T-helper 1 cell treated with Interleukin-12 subunit alpha and Interleukin-12 subunit beta and Interleukin-4 antibody, amounts not matched to agents 30 ng/mL and 1 ng/mL, for 36 hours (primary cell): ENCODE data around the gene SMAD9. TPM values are rescaled to one million over a fixed set of nuclear protein-coding genes. Genes with fewer than 3 reads are reported as not detected.

Source experiments
- intact Hi-C: fragments of 100-400 bp; cut with micrococcal nuclease; formaldehyde crosslinking; loops from one replicate; pipeline ENCODE4 v1.15.1; 2024
- total RNA-seq: library from RNA; stranded (reverse); gene quantifications from 2 replicates; pipeline ENCODE4 v1.2.3, GENCODE V29; 2022

Gene SMAD9
- total RNA-seq, 1 donor from 2014 or later = 0.02 TPM

DNA sequence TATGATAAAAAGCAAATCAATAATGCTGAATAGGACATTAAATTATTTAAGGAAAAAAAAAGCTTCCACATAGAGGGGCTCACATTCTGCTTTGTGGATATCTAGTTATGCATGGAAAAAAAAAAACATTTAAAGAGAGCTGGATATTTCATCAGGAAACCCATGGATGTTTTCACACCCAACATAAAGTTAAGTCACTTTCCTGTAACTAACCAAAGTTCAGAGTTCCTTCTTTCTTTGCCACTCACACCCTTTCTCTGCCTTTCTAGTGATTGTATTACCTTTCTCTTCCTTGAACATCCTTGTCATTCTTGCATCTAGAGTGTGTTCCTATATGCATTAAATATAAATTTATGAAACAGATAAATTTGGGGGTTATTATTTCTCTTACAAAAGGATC lies 53.8 kb downstream of the SMAD9 start:
- intact Hi-C loops = no loop called here

DNA sequence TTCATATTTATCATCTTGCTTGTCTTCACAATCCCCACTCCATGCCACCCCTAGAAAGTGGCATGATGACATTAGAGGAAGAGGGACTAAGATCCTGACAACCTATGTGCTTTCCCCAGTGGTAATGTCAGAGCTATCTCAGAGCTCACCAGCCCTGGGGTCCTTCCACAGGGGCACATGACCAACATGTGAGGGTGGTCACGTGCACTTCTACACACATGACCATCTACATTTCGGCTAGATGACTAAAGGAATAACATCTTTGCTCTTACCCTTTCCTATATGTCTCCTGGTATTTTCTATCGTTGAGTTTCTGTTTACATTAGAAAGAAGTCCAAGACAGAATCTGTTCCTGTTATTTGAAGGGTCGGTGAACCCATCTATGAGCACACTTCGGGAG lies 54.8 kb downstream of the SMAD9 start:
- intact Hi-C loops = no loop called here

DNA sequence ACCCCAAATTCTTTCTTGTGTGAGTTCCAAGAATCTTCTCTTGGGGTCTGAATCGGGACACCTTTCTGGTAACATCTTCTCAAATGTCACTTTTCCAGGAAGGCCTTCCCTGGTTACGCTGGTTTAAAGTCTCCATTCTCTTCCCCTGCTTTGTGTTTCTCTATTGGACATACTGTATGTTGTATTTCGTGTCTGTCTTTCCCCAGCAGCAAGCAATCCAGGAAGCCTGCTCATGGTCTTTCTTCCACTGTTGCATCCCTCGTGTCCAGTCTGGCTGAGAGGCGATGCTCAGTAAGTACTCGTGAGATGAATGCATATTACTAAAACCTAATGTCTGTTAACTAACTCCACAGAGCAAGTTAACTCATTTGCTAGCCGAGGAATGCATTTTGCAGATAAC lies 57.3 kb downstream of the SMAD9 start:
- intact Hi-C loops = no loop called here

DNA sequence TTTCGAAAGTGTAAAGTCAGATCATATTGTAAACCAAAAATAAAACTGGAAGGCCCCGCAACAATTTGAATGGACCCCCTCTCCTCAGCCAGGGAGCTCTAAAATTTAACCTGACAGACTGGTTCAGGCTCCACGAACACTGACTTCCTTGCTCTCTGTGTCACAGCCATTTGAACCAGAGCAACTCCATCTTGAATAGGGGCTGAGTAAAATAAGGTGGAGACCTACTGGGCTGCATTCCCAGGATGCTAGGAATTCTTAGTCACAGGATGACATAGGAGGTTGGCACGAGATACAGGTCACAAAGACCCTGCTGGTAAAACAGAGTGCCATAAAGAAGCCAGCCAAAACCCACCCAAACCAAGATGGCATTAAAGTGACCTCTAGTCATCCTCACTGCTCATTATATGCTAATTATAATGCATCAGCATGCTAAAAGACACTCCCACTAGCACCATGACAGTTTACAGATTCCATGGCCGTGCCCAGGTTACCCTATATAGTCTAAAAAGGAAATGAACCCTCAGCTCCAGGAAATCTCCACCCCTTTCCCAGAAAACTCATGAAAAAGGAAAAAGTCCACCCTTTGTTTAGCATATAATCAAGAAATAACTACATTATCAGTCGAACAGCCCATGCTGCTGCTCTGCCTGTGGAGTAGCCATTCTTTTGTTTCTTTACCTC lies 57.9 kb downstream of the SMAD9 start:
- intact Hi-C loops = no loop called here

- intact Hi-C loops = no loop called here
Observed at GRCh38 chr13:36859259-36859658, 60.8 kb downstream of the SMAD9 start.

GRCh38 chr13:36858290-36858689 lies 61.7 kb downstream of the SMAD9 start:
- intact Hi-C loops = loop anchor here (1.0 kb wide), 3 partner anchors 123 to 211 kb away; no protein-coding TSS in a partner anchor

GRCh38 chr13:36857253-36857652 lies 62.8 kb downstream of the SMAD9 start:
- intact Hi-C loops = no loop called here

DNA sequence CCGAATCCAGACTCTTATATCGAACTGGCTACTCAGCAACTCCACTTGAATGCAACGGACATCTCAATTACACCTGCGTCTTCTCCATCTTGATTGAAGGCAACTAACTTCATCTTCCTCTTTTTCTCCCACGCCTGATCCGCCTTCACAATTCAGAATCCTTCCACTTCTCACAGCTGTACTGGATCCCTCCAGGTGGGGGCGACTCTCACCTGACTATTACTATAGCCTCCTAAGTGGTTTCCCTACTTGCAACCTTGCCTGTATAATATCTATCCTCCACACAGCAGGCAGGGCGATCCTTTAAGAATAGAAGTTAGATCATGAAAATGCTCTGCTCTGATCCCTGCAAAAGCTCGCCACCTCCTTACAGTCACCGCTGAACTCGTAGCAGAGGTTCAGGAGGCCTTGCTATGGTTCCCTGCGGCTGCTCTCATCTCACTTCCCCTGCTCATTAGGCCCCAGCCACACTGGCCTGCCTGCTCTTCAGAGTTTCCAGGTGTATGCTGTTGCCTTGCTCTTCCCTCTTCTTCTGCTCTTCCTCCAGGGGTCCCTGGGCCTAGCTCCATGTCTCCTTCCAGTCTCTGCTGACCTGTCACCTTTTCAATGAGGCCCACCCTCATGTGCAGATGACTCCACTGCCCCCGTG lies 69.1 kb downstream of the SMAD9 start:
- intact Hi-C loops = no loop called here

- intact Hi-C loops = no loop called here
Observed at GRCh38 chr13:36848199-36848982, 71.6 kb downstream of the SMAD9 start.

GRCh38 chr13:36847606-36848005 lies 72.4 kb downstream of the SMAD9 start:
- intact Hi-C loops = no loop called here

GRCh38 chr13:36841391-36841790 lies 78.6 kb downstream of the SMAD9 start:
- intact Hi-C loops = no loop called here

DNA sequence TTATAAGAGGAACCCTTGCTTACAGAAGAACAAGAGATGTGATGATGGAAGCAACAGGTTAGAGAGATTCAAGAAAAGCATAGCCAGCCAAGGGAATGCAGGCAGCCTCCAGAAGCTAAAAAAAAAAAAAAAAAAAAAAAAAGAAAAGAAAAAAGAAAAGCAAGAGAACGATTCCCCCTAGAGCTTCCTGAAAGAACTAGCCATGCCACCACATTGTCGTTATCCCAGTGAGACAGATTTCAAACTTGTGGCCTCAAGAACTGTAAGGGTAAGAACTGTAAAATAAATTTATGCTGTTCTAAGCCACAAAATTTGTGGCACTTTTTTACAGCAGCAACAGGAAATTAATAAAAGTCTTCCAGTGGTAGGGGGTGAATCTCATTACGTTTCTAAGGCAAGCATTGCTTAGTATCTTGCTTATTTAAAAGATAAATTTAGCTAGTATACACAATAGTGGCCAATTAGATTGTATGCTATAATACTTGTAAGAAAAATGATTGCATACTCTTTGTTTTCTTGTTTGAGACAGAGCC lies 79.3 kb downstream of the SMAD9 start:
- intact Hi-C loops = no loop called here

GRCh38 chr13:36839981-36840380 lies 80.1 kb downstream of the SMAD9 start:
- intact Hi-C loops = no loop called here

GRCh38 chr13:36839281-36839680 lies 80.8 kb downstream of the SMAD9 start:
- intact Hi-C loops = no loop called here

DNA sequence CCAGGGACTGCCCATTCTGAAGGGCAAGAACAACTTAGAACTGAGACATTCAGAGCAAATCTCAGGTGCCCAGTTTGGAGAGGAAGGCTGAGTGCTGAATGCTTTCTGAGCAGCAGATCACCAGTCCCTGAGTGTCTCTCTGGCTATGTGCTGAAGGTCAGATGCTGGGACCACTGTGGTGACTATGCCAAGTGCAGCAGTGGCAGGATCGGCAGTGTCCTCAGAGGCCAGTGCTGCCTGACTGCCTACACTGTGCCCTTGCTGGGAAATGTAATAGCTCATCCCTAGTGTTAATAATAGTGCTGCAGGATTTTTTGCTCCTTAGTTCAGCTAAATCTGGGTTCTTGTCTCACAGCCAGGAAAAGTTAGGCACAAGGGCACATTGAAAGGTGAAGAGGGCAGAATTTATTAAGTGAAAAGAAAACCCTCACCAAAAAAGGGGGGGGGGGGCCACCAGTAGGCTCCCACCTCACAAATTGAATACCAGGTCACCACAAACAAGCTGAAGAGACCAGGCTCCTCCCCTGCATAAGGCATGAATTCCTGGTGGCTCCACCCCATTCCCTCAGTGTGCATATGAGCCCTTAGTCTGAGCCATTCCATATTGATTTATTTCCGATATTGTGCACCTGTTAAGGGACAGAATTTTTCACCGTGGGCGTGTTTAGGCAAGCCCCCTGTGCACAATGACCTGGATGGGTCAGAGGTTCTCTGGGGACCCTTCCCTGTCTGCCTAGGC lies 82.5 kb downstream of the SMAD9 start:
- intact Hi-C loops = no loop called here

DNA sequence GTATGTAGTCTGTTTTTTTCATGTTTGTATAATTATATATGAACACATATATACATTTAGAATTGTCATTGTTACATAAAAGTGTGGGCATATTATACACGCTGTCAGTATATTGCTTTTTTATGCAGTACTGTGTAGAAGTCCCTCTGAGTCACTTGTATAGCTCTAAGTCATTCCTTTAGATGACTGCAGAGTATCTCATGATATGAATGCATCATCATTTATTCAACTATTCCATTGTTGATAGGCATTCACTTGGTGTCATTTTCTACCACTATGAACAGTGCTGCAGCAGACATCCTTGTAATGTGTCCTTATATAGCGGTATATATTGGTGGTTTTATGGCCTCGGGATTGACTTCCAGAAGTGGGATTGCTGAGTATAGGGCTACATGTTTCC lies 85.7 kb downstream of the SMAD9 start:
- intact Hi-C loops = loop anchor here (2.0 kb wide), 1 partner anchor 13 kb away; no protein-coding TSS in a partner anchor

- intact Hi-C loops = no loop called here
Observed at GRCh38 chr13:36831291-36831690, 88.7 kb downstream of the SMAD9 start.

- intact Hi-C loops = no loop called here
Observed at GRCh38 chr13:36829753-36830152, 90.3 kb downstream of the SMAD9 start.

GRCh38 chr13:36822785-36823184 lies 97.3 kb downstream of the SMAD9 start:
- intact Hi-C loops = loop anchor here (5.0 kb wide), 1 partner anchor 540 kb away; no protein-coding TSS in a partner anchor

- intact Hi-C loops = loop anchor here (1.0 to 5.0 kb wide), 3 partner anchors 8 to 538 kb away; no protein-coding TSS in a partner anchor
Observed at GRCh38 chr13:36820222-36820621, 99.8 kb downstream of the SMAD9 start.

DNA sequence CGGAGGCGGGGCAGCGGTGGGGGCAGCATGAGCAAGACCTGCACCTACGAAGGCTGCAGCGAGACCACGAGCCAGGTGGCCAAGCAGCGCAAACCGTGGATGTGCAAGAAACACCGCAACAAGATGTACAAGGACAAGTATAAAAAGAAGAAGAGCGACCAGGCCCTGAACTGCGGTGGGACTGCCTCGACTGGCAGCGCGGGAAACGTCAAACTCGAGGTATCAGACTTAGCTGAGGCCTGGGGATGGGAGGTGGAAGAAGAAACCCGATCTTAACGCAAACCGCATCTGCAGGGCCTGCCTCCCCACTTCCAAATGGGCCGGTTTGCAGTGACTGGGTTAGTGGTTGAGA lies 100.3 kb downstream of the SMAD9 start:
- intact Hi-C loops = loop anchor here (1.0 to 5.0 kb wide), 9 partner anchors 9 to 1529 kb away; partner anchors contain the start of genes ALG5, CCDC169, SPART and SUPT20H
